Kidney (tissue), 14 donors: ENCODE results near the gene RNF144B. TPM values are rescaled to one million over a fixed set of nuclear protein-coding genes. Genes with fewer than 3 reads are reported as not detected.

Experiments
- DNase-seq, 5 donors: peaks; one replicate each; pipeline ENCODE4 v3.0.0-alpha.2; 2013 to 2020
- FAIRE-seq: peaks from 2 replicates; lab custom pipeline; 2012; peaks lifted over from hg19 to GRCh38; lab: Jason Lieb, UNC
- H3K27ac ChIP-seq, 2 donors: one replicate each; pipeline ENCODE4 v1.7.0; 2013; ENCODE audit warnings: low read depth in 2 of 2, low read length in 2 of 2, inconsistent platforms in 1 of 2
- H3K27me3 ChIP-seq: one replicate; pipeline ENCODE4 v1.7.1; 2013; ENCODE audit warnings: low read length, inconsistent platforms; ENCODE audit not compliant: control insufficient read depth, insufficient read depth
- H3K36me3 ChIP-seq, 3 donors: one replicate each; pipeline versions ENCODE4 v1.7.0 to v1.7.1; 2013; ENCODE audit warnings: low read length in 3 of 3, control low read depth in 1 of 3, inconsistent platforms in 1 of 3; ENCODE audit not compliant: insufficient read depth in 3 of 3, control insufficient read depth in 2 of 3
- H3K4me1 ChIP-seq, 3 donors: one replicate each; pipeline versions ENCODE4 v1.7.0 to v1.7.1; 2013; ENCODE audit warnings: low read length in 3 of 3, inconsistent platforms in 1 of 3, low read depth in 1 of 3; ENCODE audit not compliant: control insufficient read depth in 2 of 3, insufficient read depth in 2 of 3
- H3K4me3 ChIP-seq, 3 donors: one replicate each; pipeline versions ENCODE4 v1.7.0 to v1.8.1; 2013; ENCODE audit warnings: low read length in 3 of 3, control low read depth in 1 of 3, inconsistent platforms in 1 of 3
- H3K9ac ChIP-seq, 3 donors: one replicate each; pipeline versions ENCODE4 v1.7.0 to v1.7.1; 2013; ENCODE audit warnings: low read length in 3 of 3, control low read depth in 1 of 3, inconsistent platforms in 1 of 3
- H3K9me3 ChIP-seq, 3 donors: one replicate each; pipeline versions ENCODE4 v1.7.0 to v1.7.1; 2013; ENCODE audit warnings: low read length in 3 of 3, control low read depth in 1 of 3, inconsistent platforms in 1 of 3; ENCODE audit not compliant: control insufficient read depth in 2 of 3, insufficient read depth in 1 of 3
- intact Hi-C: fragments of 100-400 bp; cut with DNase I; formaldehyde crosslinking; loops from one replicate; pipeline ENCODE4 v1.11.1; 2022
- polyA plus RNA-seq: library from polyadenylated mRNA; stranded (reverse); fragments of 350-450 nt; fragmentation: Illumina TruSeq; extraction: RNeasy Lipid Tissue Mini Kit (QIAGEN cat#74804); gene quantifications from one replicate; pipeline ENCODE4 v1.2.3, GENCODE V29; 2014; ENCODE audit warnings: low read depth, low replicate concordance; ENCODE audit not compliant: insufficient read depth
- total RNA-seq: library from RNA; stranded (reverse); fragmentation: NEBNext Ultra II Directional; extraction: Animal tissue kit (Norgen Biotek cat#: 25700); gene quantifications from one replicate; pipeline ENCODE4 v1.2.1, GENCODE V29; 2021
- TF ChIP-seq, protein P1 (sequence below): IDR thresholded peaks from 3 replicates; pipeline ENCODE4 v1.5.1; 2012; ENCODE audit warnings: mild to moderate bottlenecking, moderate library complexity, borderline replicate concordance; ENCODE audit not compliant: insufficient read depth; ENCODE audit errors: extremely low read depth
- donor health status: control.
- donor health status: control.
- donor health status: control.
- donor health status: control.
- donor health status: control.
- donor health status: DM: yes; HTN: yes; CAD: no.
- donor health status: Normal renal cell carcinoma (clear cell type).

Gene RNF144B
- total and polyA plus RNA-seq, 2 donors from 2014 or later = 9.4 to 153 TPM

- Histone ChIP-seq H3K27me3 (no peaks in the 10 kb centered on the region), H3K36me3 (no peaks in the 10 kb centered on the region), H3K27ac (peak overlapping the region; percentile 0 to 39), H3K4me3 (no peak overlapping the region), H3K4me1 (peaks cover 0 to 29% (median 8%) of the 10 kb centered on the region in 3 donors), H3K9me3 (no peaks in the 10 kb centered on the region), H3K9ac (no peak overlapping the region)
- intact Hi-C loops = no loop called here
- TF ChIP-seq, protein P1, sequence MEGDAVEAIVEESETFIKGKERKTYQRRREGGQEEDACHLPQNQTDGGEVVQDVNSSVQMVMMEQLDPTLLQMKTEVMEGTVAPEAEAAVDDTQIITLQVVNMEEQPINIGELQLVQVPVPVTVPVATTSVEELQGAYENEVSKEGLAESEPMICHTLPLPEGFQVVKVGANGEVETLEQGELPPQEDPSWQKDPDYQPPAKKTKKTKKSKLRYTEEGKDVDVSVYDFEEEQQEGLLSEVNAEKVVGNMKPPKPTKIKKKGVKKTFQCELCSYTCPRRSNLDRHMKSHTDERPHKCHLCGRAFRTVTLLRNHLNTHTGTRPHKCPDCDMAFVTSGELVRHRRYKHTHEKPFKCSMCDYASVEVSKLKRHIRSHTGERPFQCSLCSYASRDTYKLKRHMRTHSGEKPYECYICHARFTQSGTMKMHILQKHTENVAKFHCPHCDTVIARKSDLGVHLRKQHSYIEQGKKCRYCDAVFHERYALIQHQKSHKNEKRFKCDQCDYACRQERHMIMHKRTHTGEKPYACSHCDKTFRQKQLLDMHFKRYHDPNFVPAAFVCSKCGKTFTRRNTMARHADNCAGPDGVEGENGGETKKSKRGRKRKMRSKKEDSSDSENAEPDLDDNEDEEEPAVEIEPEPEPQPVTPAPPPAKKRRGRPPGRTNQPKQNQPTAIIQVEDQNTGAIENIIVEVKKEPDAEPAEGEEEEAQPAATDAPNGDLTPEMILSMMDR = no peak
- DNase-seq (peak in 3 of 5 donors; percentile 42 to 85 (median 82)), FAIRE-seq (no peak)
Measured at GRCh38 chr6:18493382-18493891, 106.3 kb downstream of the RNF144B start.

GRCh38 chr6:18493925-18494324 is 106.8 kb downstream of the RNF144B start:
- Histone ChIP-seq H3K9me3 (no peaks in the 10 kb centered on the region), H3K9ac (no peak overlapping the region), H3K36me3 (no peaks in the 10 kb centered on the region), H3K27ac (no peak overlapping the region), H3K27me3 (no peaks in the 10 kb centered on the region), H3K4me3 (no peak overlapping the region), H3K4me1 (peaks cover 0 to 29% (median 8%) of the 10 kb centered on the region in 3 donors)
- no peak for DNase-seq
- no peak for FAIRE-seq
- TF ChIP-seq, protein P1 = no peak
- intact Hi-C loops = no loop called here

DNA sequence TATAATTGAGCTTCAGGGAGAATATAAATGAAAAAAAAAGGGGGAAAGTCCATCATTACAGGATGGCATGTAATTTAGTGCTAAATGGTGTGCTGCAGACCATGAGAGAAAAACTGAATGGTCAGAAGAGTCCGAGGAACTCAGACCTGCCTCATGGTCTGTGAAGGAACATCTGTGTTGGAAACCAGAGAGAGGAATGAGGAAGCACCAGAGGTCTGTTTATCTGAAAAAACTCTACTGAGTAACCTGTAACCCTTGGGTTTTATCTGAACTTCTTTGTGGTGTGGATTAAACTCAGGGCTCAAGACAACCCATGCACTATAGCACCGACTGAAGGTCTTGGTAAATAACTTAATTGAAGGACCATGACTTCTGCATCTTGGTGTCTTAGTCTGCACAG is 108.1 kb downstream of the RNF144B start:
- peak in 1 of 5 donors; percentile 36 for DNase-seq
- Histone ChIP-seq H3K9ac (no peak overlapping the region), H3K4me3 (no peak overlapping the region), H3K9me3 (no peaks in the 10 kb centered on the region), H3K36me3 (no peaks in the 10 kb centered on the region), H3K4me1 (peaks cover 0 to 29% (median 8%) of the 10 kb centered on the region in 3 donors), H3K27ac (no peak overlapping the region), H3K27me3 (no peaks in the 10 kb centered on the region)
- no peak for FAIRE-seq
- TF ChIP-seq, protein P1 = no peak
- intact Hi-C loops = no loop called here

DNA sequence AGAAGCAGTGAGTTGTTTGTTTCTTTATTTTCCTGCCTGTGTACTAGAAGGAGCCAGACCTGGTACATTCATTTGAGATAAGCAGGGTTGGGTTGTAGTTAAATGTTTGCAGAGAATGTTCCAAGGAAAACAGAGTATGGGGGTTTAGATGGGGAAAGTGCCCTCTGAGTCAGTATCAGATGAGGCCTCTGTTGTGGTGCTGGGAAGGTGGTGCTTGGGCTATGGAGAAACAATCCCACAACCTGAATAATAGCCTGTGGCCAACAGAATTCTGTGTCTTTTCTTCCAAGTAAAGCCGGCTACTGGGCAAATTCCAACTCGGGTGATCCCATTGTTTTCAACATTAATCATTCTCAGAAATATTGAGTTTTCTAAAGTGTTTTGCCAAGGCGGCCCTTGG is 109.3 kb downstream of the RNF144B start:
- no peak for FAIRE-seq
- intact Hi-C loops = no loop called here
- H3K36me3 ChIP-seq = no peaks in the 10 kb centered on the region

More for the DNA sequence above, 109.3 kb downstream of the RNF144B start:
- H3K27ac ChIP-seq = no peak overlapping the region
- no peaks in the 10 kb centered on the region for H3K9me3 ChIP-seq
- no peak for DNase-seq
- no peaks in the 10 kb centered on the region for H3K27me3 ChIP-seq
- H3K4me1 ChIP-seq = peaks cover 0 to 29% (median 10%) of the 10 kb centered on the region in 3 donors
- H3K4me3 ChIP-seq = no peak overlapping the region
- TF ChIP-seq, protein P1 = no peak
- no peak overlapping the region for H3K9ac ChIP-seq
